ENCODE data around the gene SPRR2B. TPM values are rescaled to one million over a fixed set of nuclear protein-coding genes. Genes with fewer than 3 reads are reported as not detected.
"Not testable (repeated sequence)": the region's sequence is repeated elsewhere in the genome, so short reads cannot be mapped to it uniquely, and the experiment has no call there.

Gene SPRR2B
- total RNA-seq, 2 experiments from 2014 or later: not detected

GRCh38 chr1:153070243-153070642 is 1.2 kb downstream of the SPRR2B start:
- no peaks in the 10 kb centered on the region for H3K9me3 Mint-ChIP-seq
- no peaks in the 10 kb centered on the region for H3K36me3 Mint-ChIP-seq (ENCODE audit: low read depth)
- H3K4me3 Mint-ChIP-seq: no peak overlapping the region
- CTCF ChIA-PET: no interaction called here
- no peak for DNase-seq
- no peak overlapping the region for H3K27ac Mint-ChIP-seq
- POLR2A ChIA-PET: no interaction called here
- no peaks in the 10 kb centered on the region for H3K4me1 Mint-ChIP-seq
- peaks cover 19% of the 10 kb centered on the region for H3K27me3 Mint-ChIP-seq

GRCh38 chr1:153058826-153059784 is 12.3 kb downstream of the SPRR2B start:
- CTCF ChIA-PET: interaction anchor here (1.5 kb wide), 1 partner anchor 9 kb away, joined by 3 read pairs; no protein-coding TSS in a partner anchor
- Mint-ChIP-seq H3K9me3 (no peaks in the 10 kb centered on the region), H3K36me3 (ENCODE audit: low read depth) (no peaks in the 10 kb centered on the region), H3K4me1 (no peaks in the 10 kb centered on the region), H3K4me3 (no peak overlapping the region), H3K27ac (no peak overlapping the region), H3K27me3 (peaks cover 20% of the 10 kb centered on the region)
- no peak for DNase-seq
- POLR2A ChIA-PET: no interaction called here

DNA sequence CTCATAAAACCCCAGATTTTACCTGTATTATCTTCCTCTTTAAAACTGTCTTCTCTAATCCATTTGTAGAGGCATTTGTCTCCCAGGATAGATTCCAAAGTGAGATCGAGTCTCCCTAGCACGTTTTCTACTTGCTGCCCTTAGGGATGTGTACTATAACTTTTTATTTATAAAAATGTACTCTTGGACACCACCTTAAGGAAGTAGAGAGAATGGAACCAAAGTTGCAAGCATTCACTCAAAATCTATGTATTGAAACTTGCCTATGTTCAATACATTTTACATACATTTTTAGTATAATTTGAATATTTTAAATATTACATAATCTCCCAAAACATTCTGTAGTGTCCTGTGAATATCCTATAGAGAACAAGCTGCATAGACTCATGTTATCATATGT is 13.3 kb downstream of the SPRR2B start:
- H3K27ac Mint-ChIP-seq: no peak overlapping the region
- peaks cover 25% of the 10 kb centered on the region for H3K27me3 Mint-ChIP-seq
- CTCF ChIA-PET: interaction anchor here (1.5 kb wide), 1 partner anchor 10 kb away, joined by 3 read pairs; no protein-coding TSS in a partner anchor
- H3K9me3 Mint-ChIP-seq: no peaks in the 10 kb centered on the region
- H3K4me1 Mint-ChIP-seq: no peaks in the 10 kb centered on the region
- no peak overlapping the region for H3K4me3 Mint-ChIP-seq
- no peaks in the 10 kb centered on the region for H3K36me3 Mint-ChIP-seq (ENCODE audit: low read depth)
- POLR2A ChIA-PET: no interaction called here
- no peak for DNase-seq

GRCh38 chr1:153057375-153057774 is 14.0 kb downstream of the SPRR2B start, which contains the start of gene SPRR2A:
TSS of gene SPRR2A (minus strand) at chr1:153057512. CDS start at chr1:153056735, 777 bp downstream.
- H3K36me3 Mint-ChIP-seq (ENCODE audit: low read depth): no peaks in the 10 kb centered on the region
- H3K9me3 Mint-ChIP-seq: no peaks in the 10 kb centered on the region
- CTCF ChIA-PET: no interaction called here
- no peak for DNase-seq
- POLR2A ChIA-PET: interaction anchor here (0.5 kb wide), 1 partner anchor 21 kb away, joined by 3 read pairs; no protein-coding TSS in a partner anchor
- H3K27me3 Mint-ChIP-seq: peaks cover 29% of the 10 kb centered on the region
- no peak within 1 kb of the TSS for H3K27ac Mint-ChIP-seq
- no peaks in the 10 kb centered on the region for H3K4me1 Mint-ChIP-seq
- no peak within 1 kb of the TSS for H3K4me3 Mint-ChIP-seq

DNA sequence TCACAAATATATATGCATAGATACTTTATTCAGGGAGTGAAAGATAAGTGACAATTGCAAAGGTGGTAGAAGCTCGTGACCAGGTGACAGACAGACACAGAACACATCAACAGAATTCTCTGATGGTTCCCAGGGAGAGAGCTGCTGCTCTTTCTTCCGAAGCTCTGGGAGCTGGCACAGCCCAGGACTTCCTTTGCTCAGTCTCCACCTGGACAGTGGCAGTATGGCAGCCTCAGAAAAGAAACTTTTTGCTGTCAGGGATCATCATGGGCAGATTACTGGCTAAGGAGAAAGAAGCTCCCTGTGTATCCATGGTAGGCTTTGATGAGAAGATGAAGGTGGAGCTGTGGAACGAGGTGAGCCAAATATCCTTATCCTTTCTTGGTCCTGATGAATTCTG is 15.3 kb downstream of the SPRR2B start:
- H3K4me1 Mint-ChIP-seq; CTCF ChIA-PET; H3K4me3 Mint-ChIP-seq; H3K36me3 Mint-ChIP-seq (ENCODE audit: low read depth); H3K27ac Mint-ChIP-seq; POLR2A ChIA-PET; H3K9me3 Mint-ChIP-seq; DNase-seq: not testable (repeated sequence)
- H3K27me3 Mint-ChIP-seq: peaks cover 38% of the 10 kb centered on the region

- no peaks in the 10 kb centered on the region for H3K4me1 Mint-ChIP-seq
- H3K27me3 Mint-ChIP-seq: peaks cover 30% of the 10 kb centered on the region
- DNase-seq: no peak
- no peak overlapping the region for H3K4me3 Mint-ChIP-seq
- CTCF ChIA-PET: no interaction called here
- no peaks in the 10 kb centered on the region for H3K9me3 Mint-ChIP-seq
- POLR2A ChIA-PET: no interaction called here
- H3K27ac Mint-ChIP-seq: no peak overlapping the region
- no peaks in the 10 kb centered on the region for H3K36me3 Mint-ChIP-seq (ENCODE audit: low read depth)
Measured at GRCh38 chr1:153049211-153049610, 22.2 kb downstream of the SPRR2B start.

- Mint-ChIP-seq H3K36me3 (ENCODE audit: low read depth) (no peaks in the 10 kb centered on the region), H3K4me3 (no peak within 1 kb of the TSS), H3K4me1 (no peaks in the 10 kb centered on the region), H3K27ac (no peak within 1 kb of the TSS), H3K27me3 (peaks cover 18% of the 10 kb centered on the region), H3K9me3 (no peaks in the 10 kb centered on the region)
- DNase-seq: no peak
- ChIA-PET POLR2A (no interaction called here), CTCF (no interaction called here)
Measured at GRCh38 chr1:153040950-153041631, 30.3 kb downstream of the SPRR2B start, which contains the start of gene SPRR2D. TSS of gene SPRR2D (minus strand) at chr1:153041120. CDS start at chr1:153040346, 774 bp downstream.

DNA sequence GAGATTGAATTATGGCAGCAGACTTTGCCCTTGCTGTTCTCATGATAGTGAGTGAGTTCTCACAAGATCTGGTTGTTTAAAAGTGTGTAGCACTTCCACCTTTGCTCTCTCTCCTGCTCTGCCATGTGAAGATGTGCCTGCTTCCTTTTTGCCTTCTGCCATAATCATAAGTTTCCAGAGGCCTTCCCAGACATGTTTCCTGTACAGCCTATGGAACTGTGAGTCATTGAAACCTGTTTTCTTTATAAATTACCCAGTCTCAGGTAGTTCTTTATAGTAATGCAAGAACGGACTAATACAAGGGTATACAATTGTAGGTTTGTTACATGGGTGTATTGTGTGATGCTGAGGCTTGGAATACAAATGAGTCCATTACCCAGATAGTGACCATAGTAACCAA is 36.2 kb downstream of the SPRR2B start:
- Mint-ChIP-seq H3K36me3 (ENCODE audit: low read depth) (no peaks in the 10 kb centered on the region), H3K27me3 (peaks cover 5% of the 10 kb centered on the region), H3K9me3 (no peaks in the 10 kb centered on the region), H3K27ac (no peak overlapping the region), H3K4me1 (no peaks in the 10 kb centered on the region), H3K4me3 (no peak overlapping the region)
- DNase-seq: no peak
- POLR2A ChIA-PET: no interaction called here
- CTCF ChIA-PET: no interaction called here

DNA sequence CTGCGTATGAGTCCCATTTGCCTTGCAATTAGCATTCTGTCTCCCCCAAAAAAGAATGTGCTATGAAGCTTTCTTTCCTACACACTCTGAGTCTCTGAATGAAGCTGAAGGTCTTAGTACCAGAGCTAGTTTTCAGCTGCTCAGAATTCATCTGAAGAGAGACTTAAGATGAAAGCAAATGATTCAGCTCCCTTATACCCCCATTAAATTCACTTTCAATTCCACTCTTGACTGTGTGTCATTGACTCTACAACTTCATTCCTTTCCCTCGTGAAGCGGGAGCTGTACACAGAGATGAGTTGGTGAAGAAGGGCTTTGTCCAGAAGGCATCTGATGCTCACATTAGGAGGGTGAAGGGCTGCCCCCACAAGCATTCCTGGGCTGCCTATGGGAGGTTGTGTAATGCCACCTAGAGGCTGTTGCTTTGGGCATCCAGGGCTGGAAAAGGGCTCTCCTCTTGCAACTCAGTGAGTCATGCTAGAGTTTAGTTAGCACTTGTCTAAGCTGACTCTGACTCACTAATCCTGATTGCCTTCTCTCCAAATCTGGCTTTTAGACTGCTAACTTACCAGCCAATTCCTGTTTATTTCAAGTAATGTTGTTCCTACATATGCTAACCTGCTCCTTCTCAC is 38.6 kb downstream of the SPRR2B start:
- Mint-ChIP-seq H3K4me3 (no peak overlapping the region), H3K9me3 (no peaks in the 10 kb centered on the region), H3K27me3 (peaks cover 5% of the 10 kb centered on the region), H3K4me1 (no peaks in the 10 kb centered on the region), H3K27ac (no peak overlapping the region), H3K36me3 (ENCODE audit: low read depth) (no peaks in the 10 kb centered on the region)
- ChIA-PET CTCF (no interaction called here), POLR2A (no interaction called here)
- DNase-seq: no peak

DNA sequence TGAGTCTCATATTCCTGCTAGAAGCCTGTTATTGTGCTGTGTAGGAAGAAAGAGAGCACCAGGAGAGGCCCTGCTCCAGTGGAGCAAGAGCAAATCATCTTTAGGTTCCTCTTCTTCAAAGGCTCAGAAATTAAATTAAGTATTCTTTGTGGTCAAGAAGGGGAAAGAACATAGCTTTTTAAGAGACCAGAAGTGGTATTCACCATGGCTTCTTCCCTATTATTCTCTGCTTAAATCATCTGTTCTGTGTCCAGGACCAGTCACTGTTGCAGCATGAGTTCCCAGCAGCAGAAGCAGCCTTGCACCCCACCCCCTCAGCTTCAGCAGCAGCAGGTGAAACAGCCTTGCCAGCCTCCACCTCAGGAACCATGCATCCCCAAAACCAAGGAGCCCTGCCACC is 39.3 kb downstream of the SPRR2B start:
- Mint-ChIP-seq H3K27me3 (peaks cover 3% of the 10 kb centered on the region), H3K4me1 (no peaks in the 10 kb centered on the region), H3K9me3 (no peaks in the 10 kb centered on the region), H3K4me3 (no peak overlapping the region), H3K36me3 (ENCODE audit: low read depth) (no peaks in the 10 kb centered on the region), H3K27ac (no peak overlapping the region)
- CTCF ChIA-PET: no interaction called here
- DNase-seq: no peak
- POLR2A ChIA-PET: no interaction called here

DNA sequence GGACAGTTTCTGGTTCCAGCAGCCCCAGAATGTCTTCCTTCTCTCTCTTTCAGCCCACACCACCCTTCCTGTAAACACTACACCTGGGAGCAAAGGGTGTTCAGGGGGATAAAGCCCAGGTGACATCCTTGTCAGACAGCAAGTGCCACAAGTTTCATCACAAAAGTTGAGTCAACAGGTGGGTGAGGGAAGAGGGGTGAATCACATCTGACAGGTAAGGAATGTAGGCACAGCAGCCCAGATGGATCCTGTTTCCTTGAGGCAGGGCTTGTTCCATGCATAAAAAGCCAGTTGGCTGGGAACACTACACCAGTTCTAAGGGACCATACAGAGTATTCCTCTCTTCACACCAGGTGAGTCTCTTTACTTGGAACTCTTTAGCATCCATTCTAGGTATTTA is 40.5 kb downstream of the SPRR2B start, which contains the start of gene SPRR1B:
SPRR1B (plus strand) TSS at position 309 of the 400 bp plus-strand sequence. CDS start 1,143 bp downstream, outside the sequence.
- ChIA-PET POLR2A (no interaction called here), CTCF (no interaction called here)
- no peaks in the 10 kb centered on the region for H3K9me3 Mint-ChIP-seq
- DNase-seq: no peak
- H3K4me1 Mint-ChIP-seq: no peaks in the 10 kb centered on the region
- no peak within 1 kb of the TSS for H3K27ac Mint-ChIP-seq
- peaks cover 3% of the 10 kb centered on the region for H3K27me3 Mint-ChIP-seq
- no peak within 1 kb of the TSS for H3K4me3 Mint-ChIP-seq
- H3K36me3 Mint-ChIP-seq (ENCODE audit: low read depth): no peaks in the 10 kb centered on the region

GRCh38 chr1:153028766-153029165 is 42.6 kb downstream of the SPRR2B start:
- Mint-ChIP-seq H3K36me3 (ENCODE audit: low read depth) (no peaks in the 10 kb centered on the region), H3K27ac (no peak overlapping the region), H3K27me3 (peaks cover 5% of the 10 kb centered on the region), H3K4me3 (no peak overlapping the region), H3K9me3 (no peaks in the 10 kb centered on the region), H3K4me1 (no peaks in the 10 kb centered on the region)
- POLR2A ChIA-PET: no interaction called here
- no peak for DNase-seq
- CTCF ChIA-PET: no interaction called here

GRCh38 chr1:153025797-153026196 is 45.6 kb downstream of the SPRR2B start:
- H3K27me3 Mint-ChIP-seq: peaks cover 13% of the 10 kb centered on the region
- CTCF ChIA-PET: no interaction called here
- H3K4me3 Mint-ChIP-seq: no peak overlapping the region

More at GRCh38 chr1:153025797-153026196, 45.6 kb downstream of the SPRR2B start:
- no peak for DNase-seq
- no peak overlapping the region for H3K27ac Mint-ChIP-seq
- no peaks in the 10 kb centered on the region for H3K4me1 Mint-ChIP-seq
- H3K9me3 Mint-ChIP-seq: no peaks in the 10 kb centered on the region
- POLR2A ChIA-PET: no interaction called here
- H3K36me3 Mint-ChIP-seq (ENCODE audit: low read depth): no peaks in the 10 kb centered on the region
